Chondrocyte (in vitro differentiated cells): ENCODE results near the gene ABI3BP. TPM values are rescaled to one million over a fixed set of nuclear protein-coding genes. Genes with fewer than 3 reads are reported as not detected.

ENCODE experiments used
- DNase-seq: peaks from one replicate; pipeline ENCODE4 v3.0.0; 2021; ENCODE audit warnings: mixed read lengths, low spot score
- H3K27ac Mint-ChIP-seq: one replicate; pipeline ENCODE4 v1.8.0; 2021; ENCODE audit warnings: mild to moderate bottlenecking, moderate library complexity, mixed read lengths; ENCODE audit not compliant: unreplicated experiment
- H3K27me3 Mint-ChIP-seq: 2 replicates; pipeline ENCODE4 v1.8.0; 2021; ENCODE audit warnings: low read depth, mixed read lengths
- H3K36me3 Mint-ChIP-seq: 2 replicates; pipeline ENCODE4 v1.8.0; 2021; ENCODE audit warnings: low read depth, mixed read lengths
- H3K4me1 Mint-ChIP-seq: 2 replicates; pipeline ENCODE4 v1.8.0; 2021; ENCODE audit warnings: low read depth, mild to moderate bottlenecking, mixed read lengths
- H3K4me3 Mint-ChIP-seq: one replicate; pipeline ENCODE4 v1.8.0; 2021; ENCODE audit warnings: mild to moderate bottlenecking, moderate library complexity, mixed read lengths; ENCODE audit not compliant: unreplicated experiment
- H3K9me3 Mint-ChIP-seq: 2 replicates; pipeline ENCODE4 v1.8.0; 2021; ENCODE audit warnings: low read depth, mixed read lengths
- total RNA-seq: library from RNA; stranded (reverse); gene quantifications from 3 replicates; pipeline ENCODE4 v1.2.1, GENCODE V29; 2021
- TF ChIP-seq, protein P1 (sequence below): fragments of 200-600 bp; sonication (generic); IDR thresholded peaks from 2 replicates; pipeline ENCODE4 v1.5.0; 2021; ENCODE audit warnings: antibody characterized with exemption, mild to moderate bottlenecking, moderate library complexity

Gene ABI3BP
- total RNA-seq, 1 donor from 2014 or later: 10.2 TPM

DNA sequence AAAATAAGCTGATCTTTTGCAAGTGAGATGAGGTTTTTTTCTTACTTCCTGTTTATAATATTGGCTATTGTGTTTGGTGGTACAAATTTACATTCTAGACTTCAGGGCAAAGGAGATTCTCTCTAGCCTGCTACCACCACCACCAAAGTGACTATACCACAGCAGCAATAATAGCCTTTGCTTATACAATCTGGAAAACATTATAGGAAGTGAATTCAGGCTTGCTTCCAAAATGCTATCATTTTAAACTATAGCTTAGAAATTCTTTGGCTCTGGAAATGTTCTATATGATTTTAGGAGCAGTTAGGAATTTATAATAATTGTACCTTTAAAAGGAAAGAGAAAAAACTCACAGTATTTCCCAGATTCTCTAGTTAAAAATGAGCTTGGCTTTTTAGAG, 189.5 kb downstream of the ABI3BP start:
- H3K9me3 Mint-ChIP-seq: peaks cover 6% of the 10 kb centered on the region
- TF ChIP-seq, protein P1, sequence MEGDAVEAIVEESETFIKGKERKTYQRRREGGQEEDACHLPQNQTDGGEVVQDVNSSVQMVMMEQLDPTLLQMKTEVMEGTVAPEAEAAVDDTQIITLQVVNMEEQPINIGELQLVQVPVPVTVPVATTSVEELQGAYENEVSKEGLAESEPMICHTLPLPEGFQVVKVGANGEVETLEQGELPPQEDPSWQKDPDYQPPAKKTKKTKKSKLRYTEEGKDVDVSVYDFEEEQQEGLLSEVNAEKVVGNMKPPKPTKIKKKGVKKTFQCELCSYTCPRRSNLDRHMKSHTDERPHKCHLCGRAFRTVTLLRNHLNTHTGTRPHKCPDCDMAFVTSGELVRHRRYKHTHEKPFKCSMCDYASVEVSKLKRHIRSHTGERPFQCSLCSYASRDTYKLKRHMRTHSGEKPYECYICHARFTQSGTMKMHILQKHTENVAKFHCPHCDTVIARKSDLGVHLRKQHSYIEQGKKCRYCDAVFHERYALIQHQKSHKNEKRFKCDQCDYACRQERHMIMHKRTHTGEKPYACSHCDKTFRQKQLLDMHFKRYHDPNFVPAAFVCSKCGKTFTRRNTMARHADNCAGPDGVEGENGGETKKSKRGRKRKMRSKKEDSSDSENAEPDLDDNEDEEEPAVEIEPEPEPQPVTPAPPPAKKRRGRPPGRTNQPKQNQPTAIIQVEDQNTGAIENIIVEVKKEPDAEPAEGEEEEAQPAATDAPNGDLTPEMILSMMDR: no peak
- H3K27ac Mint-ChIP-seq: no peak overlapping the region
- peaks cover 4% of the 10 kb centered on the region for H3K36me3 Mint-ChIP-seq
- DNase-seq: no peak
- no peak overlapping the region for H3K4me3 Mint-ChIP-seq
- H3K4me1 Mint-ChIP-seq: no peaks in the 10 kb centered on the region
- no peaks in the 10 kb centered on the region for H3K27me3 Mint-ChIP-seq

DNA sequence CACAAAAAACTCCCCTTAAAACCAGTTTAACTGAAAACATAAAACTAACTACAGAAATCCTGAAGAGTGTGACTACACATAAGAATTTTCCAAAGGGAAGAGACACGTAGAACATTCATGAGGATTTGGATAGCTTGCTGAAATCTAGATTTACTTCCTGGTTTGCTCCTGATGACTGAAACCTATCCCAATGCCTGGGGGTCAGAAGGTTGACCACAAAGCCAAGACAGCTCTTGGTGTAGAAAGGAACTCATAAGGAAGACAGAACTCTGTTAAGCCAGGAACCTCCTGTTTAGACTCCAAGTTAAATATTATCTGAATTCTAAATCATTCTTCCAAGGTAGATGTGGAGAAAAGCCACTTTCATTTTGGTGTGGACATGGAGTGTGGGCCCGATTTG, 191.1 kb downstream of the ABI3BP start:
- peaks cover 6% of the 10 kb centered on the region for H3K9me3 Mint-ChIP-seq

DNA sequence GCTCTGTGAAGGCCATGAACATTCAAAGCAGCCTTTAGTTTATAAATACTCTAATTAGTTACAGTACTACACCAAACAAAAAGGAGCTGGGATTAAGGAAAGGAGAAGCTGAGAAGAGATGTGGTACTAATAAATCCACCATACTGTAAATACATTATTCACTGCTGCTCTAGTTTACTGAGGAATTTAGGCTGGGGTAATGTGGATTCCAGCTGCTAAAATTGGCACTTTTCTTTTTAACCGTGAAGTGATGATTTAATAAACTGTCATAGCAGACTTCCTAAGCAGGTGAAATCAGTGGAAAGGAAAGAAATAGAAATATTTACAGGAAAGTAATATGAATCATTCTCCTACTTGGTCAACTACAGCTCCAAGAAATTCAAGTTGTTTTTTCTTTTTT, 195.2 kb downstream of the ABI3BP start:
- TF ChIP-seq, protein P1: no peak
- no peak overlapping the region for H3K27ac Mint-ChIP-seq
- peaks cover 13% of the 10 kb centered on the region for H3K4me1 Mint-ChIP-seq
- DNase-seq: no peak
- no peaks in the 10 kb centered on the region for H3K9me3 Mint-ChIP-seq
- H3K36me3 Mint-ChIP-seq: no peaks in the 10 kb centered on the region
- H3K4me3 Mint-ChIP-seq: no peak overlapping the region
- H3K27me3 Mint-ChIP-seq: peaks cover 2% of the 10 kb centered on the region

More for the DNA sequence above, 191.1 kb downstream of the ABI3BP start:
- DNase-seq: no peak
- H3K4me3 Mint-ChIP-seq: no peak overlapping the region
- peaks cover 4% of the 10 kb centered on the region for H3K36me3 Mint-ChIP-seq
- peaks cover 8% of the 10 kb centered on the region for H3K4me1 Mint-ChIP-seq
- H3K27ac Mint-ChIP-seq: no peak overlapping the region
- H3K27me3 Mint-ChIP-seq: no peaks in the 10 kb centered on the region
- TF ChIP-seq, protein P1: no peak

DNA sequence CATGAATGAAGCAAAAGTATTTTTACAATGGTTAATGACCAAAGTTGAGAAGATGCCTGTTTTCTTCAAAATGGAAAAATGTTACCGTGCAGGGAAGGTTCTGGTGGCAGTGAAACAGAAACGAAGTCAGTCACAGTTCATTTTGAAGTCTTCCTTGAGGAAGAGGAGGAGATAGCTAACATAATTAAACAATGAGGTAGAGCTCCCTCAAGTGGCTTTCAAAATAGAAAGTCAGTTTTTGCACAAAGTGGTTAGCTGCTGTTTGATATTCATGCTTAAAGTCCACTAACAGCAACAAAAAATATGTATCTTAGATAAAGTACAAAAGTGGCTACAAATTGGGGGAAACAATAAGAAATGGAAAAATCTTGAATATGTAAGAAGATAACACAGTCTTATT, 196.7 kb downstream of the ABI3BP start:
- no peak for DNase-seq

DNA sequence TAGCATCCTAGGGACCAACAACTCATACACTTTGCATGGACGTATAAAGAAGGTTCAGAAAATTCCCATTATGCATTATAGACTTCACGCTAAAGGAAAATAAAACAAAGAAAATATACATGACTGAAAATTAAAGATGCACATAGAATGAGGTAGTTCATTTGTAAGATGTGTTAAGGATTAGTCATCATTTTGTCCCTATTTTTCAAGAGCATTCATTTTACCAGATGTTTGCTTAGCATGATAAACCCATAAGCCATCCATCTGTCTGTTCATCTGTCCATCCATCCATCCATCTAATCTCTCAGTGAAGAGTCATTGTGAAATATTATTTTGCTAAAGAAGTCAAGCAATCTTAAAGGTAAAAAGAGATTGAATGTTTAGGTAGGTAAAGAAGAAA, 203.6 kb downstream of the ABI3BP start:
- Mint-ChIP-seq H3K27me3 (peaks cover 5% of the 10 kb centered on the region), H3K27ac (no peak overlapping the region), H3K36me3 (peaks cover 6% of the 10 kb centered on the region), H3K4me3 (no peak overlapping the region), H3K4me1 (peaks cover 4% of the 10 kb centered on the region), H3K9me3 (peaks cover 11% of the 10 kb centered on the region)
- no peak for DNase-seq
- TF ChIP-seq, protein P1: no peak

More for the DNA sequence above, 196.7 kb downstream of the ABI3BP start:
- Mint-ChIP-seq H3K36me3 (no peaks in the 10 kb centered on the region), H3K27ac (no peak overlapping the region), H3K4me1 (peaks cover 13% of the 10 kb centered on the region), H3K9me3 (no peaks in the 10 kb centered on the region), H3K4me3 (no peak overlapping the region), H3K27me3 (peaks cover 5% of the 10 kb centered on the region)
- TF ChIP-seq, protein P1: peak; percentile 76
